Measurements from ENCODE around the gene DUSP1.
"Not testable (repeated sequence)": the region's sequence is repeated elsewhere in the genome, so short reads cannot be mapped to it uniquely, and the experiment has no call there.

DUSP1 gene, protein sequence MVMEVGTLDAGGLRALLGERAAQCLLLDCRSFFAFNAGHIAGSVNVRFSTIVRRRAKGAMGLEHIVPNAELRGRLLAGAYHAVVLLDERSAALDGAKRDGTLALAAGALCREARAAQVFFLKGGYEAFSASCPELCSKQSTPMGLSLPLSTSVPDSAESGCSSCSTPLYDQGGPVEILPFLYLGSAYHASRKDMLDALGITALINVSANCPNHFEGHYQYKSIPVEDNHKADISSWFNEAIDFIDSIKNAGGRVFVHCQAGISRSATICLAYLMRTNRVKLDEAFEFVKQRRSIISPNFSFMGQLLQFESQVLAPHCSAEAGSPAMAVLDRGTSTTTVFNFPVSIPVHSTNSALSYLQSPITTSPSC

GRCh38 chr5:172770675-172771438 is at the start of gene DUSP1:
Gene DUSP1, minus strand, starts transcription at chr5:172771195. Its CDS starts 243 bp downstream, at chr5:172770952.
- FAIRE-seq (peak; percentile 73), DNase-seq (ENCODE audit: low spot score) (peak; percentile 96)

- peak; percentile 48 for FAIRE-seq
- DNase-seq (ENCODE audit: low spot score), result peak; percentile 75
Observed at GRCh38 chr5:172820046-172820767, 49.2 kb upstream of the DUSP1 start.

DNA sequence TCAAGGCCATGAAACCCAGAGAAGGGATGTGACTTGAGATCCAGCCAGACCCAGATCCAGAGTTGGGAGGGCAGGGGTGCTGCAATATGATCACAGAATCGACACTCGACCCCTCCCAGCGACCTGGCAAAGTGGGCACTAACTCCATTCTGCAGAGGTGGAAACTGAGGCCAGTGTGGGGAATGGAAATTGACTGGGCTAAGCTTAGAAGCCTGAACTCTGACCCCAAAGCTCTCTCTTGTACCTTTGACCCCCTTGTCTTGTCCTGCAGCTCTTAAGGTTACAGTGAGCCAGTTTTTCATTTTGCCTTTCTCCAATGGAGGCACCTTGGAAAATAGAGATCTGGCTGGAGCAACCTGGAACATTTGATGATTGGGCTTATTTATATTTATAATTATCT is 48.6 kb upstream of the DUSP1 start:
- DNase-seq (ENCODE audit: low spot score), result no peak
- FAIRE-seq, result no peak

DNA sequence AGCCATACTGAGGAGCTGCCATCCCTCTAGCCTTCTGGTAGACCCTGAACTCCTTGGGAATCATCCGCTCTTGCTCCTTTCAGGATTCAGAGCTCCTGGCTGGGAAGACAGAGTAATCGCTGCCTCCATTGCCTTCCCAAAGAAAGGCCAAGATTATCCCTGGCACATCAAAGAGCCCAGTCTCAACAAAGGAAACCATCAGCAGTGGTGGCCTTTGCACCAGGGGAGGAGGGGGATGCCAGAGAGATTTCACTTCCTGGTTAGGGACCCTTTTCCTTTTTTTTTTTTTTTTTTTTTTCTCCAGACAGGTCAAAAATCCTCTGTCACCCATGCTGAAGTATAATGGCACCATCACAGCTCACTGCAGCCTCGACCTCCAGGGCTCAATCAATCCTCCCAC is 47.1 kb upstream of the DUSP1 start:
- FAIRE-seq (no peak), DNase-seq (ENCODE audit: low spot score) (no peak)

DNA sequence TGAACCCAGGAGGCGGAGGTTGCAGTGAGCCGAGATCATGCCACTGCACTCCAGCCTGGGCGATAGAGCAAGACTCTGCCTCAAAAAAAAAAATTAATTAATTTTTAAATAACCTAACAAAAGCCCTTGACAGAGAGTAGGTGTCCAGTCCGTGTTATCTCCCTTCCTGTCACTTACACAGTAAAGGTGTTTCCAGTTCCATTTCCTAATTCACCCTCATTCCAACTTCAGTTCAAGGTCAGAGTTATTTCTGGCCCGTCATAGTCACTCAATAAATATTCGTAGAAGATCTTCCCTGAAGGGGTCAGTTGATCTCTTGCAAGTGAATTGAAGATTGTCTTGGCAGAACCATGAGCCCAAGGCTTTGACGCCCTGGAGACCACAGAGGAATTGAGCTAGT is 46.7 kb upstream of the DUSP1 start:
- DNase-seq (ENCODE audit: low spot score) (no peak), FAIRE-seq (no peak)

GRCh38 chr5:172816925-172817562 is 46.0 kb upstream of the DUSP1 start:
- DNase-seq (ENCODE audit: low spot score) (peak; percentile 80), FAIRE-seq (peak; percentile 35)

DNA sequence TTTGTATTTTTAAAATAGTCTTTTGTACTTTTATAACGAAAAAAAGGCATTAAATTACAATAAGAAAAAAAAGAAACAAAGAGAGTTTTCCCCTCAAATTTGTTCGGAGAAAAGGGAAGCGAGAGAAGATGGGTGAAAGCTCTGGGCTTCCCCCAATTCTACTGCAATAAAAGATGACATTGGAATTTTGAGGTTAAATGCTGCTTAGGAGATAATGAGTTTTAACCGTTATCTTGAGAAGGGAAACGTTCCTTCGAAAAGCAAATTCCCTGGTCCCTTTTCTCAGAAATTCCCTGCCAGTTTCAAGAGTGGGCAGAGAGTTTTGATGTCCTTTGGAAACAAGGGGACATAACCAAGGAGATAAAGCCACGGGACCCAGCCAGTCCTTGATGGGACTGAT is 44.6 kb upstream of the DUSP1 start:
- FAIRE-seq, result no peak
- no peak for DNase-seq (ENCODE audit: low spot score)

DNA sequence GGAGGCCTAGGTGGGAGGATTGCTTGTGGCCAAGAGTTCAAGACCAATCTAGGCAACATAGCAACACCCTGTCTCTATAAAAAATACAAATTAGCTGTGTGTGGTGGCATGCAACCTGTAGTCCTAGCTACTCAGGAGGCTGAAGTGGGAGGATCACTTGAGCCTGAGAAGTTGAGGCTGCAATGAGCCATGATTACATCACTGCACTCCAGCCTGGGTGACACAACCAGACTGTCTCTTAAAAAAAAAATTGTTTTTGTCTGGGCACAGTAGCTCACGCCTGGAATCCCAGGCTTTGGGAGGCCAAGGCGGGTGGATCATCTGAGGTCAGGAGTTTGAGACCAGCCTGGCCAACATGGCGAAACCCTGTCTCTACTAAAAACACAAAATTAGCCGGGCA is 40.0 kb upstream of the DUSP1 start:
- DNase-seq (ENCODE audit: low spot score); FAIRE-seq: not testable (repeated sequence)

DNA sequence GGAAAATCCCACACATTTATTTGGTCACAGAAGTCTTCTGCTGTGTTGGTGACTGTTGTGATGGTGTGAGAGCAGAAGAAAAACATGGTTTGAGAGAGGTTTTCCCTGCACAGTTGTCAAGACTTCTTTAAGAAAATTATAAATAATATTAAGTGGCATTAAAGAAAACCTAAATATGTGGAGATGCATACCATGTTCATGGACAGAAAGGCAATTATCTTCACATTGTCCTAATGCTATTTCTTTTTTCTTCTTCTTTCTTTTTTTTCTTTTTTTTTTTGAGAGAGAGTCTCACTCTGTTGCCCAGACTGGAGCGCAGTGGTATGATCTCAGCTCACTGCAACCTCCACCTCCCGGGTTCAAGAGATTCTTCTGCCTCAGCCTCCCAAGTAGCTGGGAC is 38.8 kb upstream of the DUSP1 start:
- no peak for DNase-seq (ENCODE audit: low spot score)
- no peak for FAIRE-seq

DNA sequence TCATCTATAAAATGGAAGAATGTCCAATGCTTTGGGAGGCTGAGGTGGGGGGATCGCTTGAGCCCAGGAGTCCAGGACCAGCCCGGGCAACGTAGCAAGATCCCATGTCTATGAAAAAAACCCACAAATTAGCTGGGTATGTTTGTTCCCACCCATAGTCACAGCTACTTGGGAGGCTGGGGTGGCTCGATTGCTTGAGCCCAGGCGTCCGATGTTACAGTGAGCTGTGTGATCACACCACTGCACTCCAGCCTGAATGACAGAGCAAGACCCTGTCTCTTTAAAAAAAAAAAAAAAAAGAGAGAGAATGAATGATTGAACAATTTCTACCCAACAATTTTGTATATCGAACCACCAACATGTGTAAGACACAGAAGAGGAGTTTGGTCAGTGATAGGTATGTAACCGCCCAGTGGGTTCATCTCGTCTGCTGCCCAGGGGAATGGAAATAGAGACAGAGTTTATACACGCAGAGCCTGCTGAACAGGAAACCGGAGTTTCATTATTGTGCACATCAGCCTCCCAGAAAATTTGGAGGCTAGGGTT is 36.8 kb upstream of the DUSP1 start:
- no peak for FAIRE-seq
- no peak for DNase-seq (ENCODE audit: low spot score)

DNA sequence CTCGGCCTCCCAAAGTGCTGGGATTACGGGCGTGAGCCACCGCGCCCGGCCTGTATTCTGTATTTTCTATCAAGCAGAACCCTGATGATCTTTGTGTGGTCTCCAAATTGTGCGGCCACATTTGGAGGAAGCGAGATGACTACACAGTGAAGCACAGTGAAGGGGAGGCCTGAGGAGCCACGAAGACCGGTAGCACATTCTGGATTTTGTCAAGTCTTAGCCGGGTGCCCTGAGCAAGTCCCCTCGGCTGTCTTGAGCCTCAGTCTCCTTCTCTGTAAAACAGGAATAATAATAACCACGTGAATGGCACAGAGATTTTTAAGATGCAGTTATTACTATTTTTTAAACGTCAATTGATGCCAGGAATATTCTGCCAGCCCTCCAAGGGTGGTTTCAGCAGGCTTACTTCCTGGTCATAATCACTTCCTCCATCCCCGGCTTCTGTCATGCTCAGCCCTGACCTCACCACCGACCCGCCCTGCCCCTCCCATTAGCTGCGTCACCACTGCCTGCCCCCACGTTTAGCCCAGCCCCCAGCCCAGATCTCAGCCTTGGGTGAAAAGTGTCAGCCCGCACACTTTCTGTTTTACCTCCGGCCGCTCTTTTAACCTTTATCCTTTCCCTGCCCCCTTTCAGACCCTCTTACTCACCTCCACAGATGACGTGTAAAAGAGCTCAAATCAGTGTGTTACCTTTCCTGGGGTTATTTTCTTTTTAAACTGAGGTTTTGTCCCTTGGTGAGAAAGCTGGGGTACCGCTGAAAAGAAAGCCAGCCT is 36.1 kb upstream of the DUSP1 start:
- peak; percentile 84 for DNase-seq (ENCODE audit: low spot score)
- FAIRE-seq, result peak; percentile 20

- no peak for FAIRE-seq
- no peak for DNase-seq (ENCODE audit: low spot score)
Observed at GRCh38 chr5:172805736-172806255, 34.8 kb upstream of the DUSP1 start.

- DNase-seq (ENCODE audit: low spot score), result no peak
- FAIRE-seq, result no peak
Observed at GRCh38 chr5:172805018-172805683, 34.2 kb upstream of the DUSP1 start.

GRCh38 chr5:172802567-172803176 is 31.7 kb upstream of the DUSP1 start:
- FAIRE-seq, result no peak

GRCh38 chr5:172802112-172802511 is 31.1 kb upstream of the DUSP1 start:
- DNase-seq (ENCODE audit: low spot score) (no peak), FAIRE-seq (no peak)

More at GRCh38 chr5:172802567-172803176, 31.7 kb upstream of the DUSP1 start:
- DNase-seq (ENCODE audit: low spot score), result no peak

GRCh38 chr5:172801179-172801671 is 30.2 kb upstream of the DUSP1 start:
- FAIRE-seq (no peak), DNase-seq (ENCODE audit: low spot score) (no peak)

- DNase-seq (ENCODE audit: low spot score) (no peak), FAIRE-seq (no peak)
Observed at GRCh38 chr5:172800088-172800551, 29.1 kb upstream of the DUSP1 start.

DNA sequence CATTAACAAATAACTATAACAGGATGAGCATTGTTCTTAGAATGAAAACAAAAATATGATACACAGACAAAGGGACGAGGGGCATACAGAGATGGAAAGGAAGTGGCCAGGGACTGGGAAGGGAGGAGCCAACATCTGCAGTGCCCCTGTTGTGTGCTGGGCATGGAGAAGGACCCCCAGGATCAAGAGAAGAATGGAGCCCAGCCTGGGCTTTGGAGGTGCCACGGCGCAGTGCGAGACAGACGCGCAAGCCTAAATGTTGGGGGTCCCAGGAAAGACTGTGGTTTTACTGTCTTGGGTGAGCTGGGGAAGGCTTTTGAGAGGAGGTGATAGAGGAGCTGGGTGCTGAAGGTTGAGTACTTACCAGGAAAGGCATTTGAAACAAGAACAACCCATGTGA is 28.4 kb upstream of the DUSP1 start:
- FAIRE-seq (no peak), DNase-seq (ENCODE audit: low spot score) (no peak)
